Stimulated activated CD4-positive, alpha-beta T cell treated with anti-CD3 and anti-CD28 coated beads, TNF-alpha, amount 100 ng/mL, for 1 hour (primary cell): Measurements from ENCODE around the gene PRSS36.
A peak's percentile ranks its signal among the peaks of the same experiment; 100 is the strongest.
"Not testable (repeated sequence)": the region's sequence is repeated elsewhere in the genome, so short reads cannot be mapped to it uniquely, and the experiment has no call there.

Source experiments
- DNase-seq, 3 donors: peaks; one replicate each; pipeline ENCODE4 v3.0.0-alpha.2; 2020; ENCODE audit warnings: low read depth in 3 of 3, low spot score in 1 of 3

PRSS36 gene

GRCh38 chr16:31184888-31185287 is 35.0 kb upstream of the PRSS36 start:
- no peak for DNase-seq

- DNase-seq: no peak
These were observed 33.9 kb upstream of the PRSS36 start for GRCh38 chr16:31183432-31184428.

- no peak for DNase-seq
These were observed 32.5 kb upstream of the PRSS36 start for GRCh38 chr16:31182391-31182790.

GRCh38 chr16:31181102-31181830 is 31.4 kb upstream of the PRSS36 start:
- DNase-seq: no peak

GRCh38 chr16:31179747-31180459 is 30.0 kb upstream of the PRSS36 start, which contains the start of gene FUS:
TSS of gene FUS (plus strand) at chr16:31180139. CDS start at chr16:31180215, 76 bp downstream.
- DNase-seq: peak; percentile 82 to 91 (median 90)

- no peak for DNase-seq
These were observed 29.4 kb upstream of the PRSS36 start for GRCh38 chr16:31179219-31179746.

GRCh38 chr16:31177136-31177535 is 27.3 kb upstream of the PRSS36 start:
- DNase-seq: no peak

- DNase-seq: not testable (repeated sequence)
These were observed 20.2 kb upstream of the PRSS36 start for GRCh38 chr16:31170048-31170447.

GRCh38 chr16:31168848-31169247 is 19.0 kb upstream of the PRSS36 start:
- DNase-seq: no peak

GRCh38 chr16:31167315-31167714 is 17.4 kb upstream of the PRSS36 start:
- DNase-seq: no peak

GRCh38 chr16:31157136-31157535 is 7.3 kb upstream of the PRSS36 start:
- DNase-seq: no peak

- DNase-seq: not testable (repeated sequence)
These were observed 1.1 kb upstream of the PRSS36 start for GRCh38 chr16:31150976-31151375.

GRCh38 chr16:31149332-31149731 is 534 bp downstream of the PRSS36 start:
- DNase-seq: no peak

- no peak for DNase-seq
These were observed 970 bp downstream of the PRSS36 start for GRCh38 chr16:31148896-31149295.

- no peak for DNase-seq
These were observed 1.6 kb downstream of the PRSS36 start for GRCh38 chr16:31148281-31148728.

GRCh38 chr16:31147574-31147973 is 2.3 kb downstream of the PRSS36 start:
- DNase-seq: no peak

- DNase-seq: no peak
These were observed 4.4 kb downstream of the PRSS36 start for GRCh38 chr16:31145398-31145990.

- not testable (repeated sequence) for DNase-seq
These were observed 5.4 kb downstream of the PRSS36 start for GRCh38 chr16:31144418-31144817.

- no peak for DNase-seq
These were observed 6.1 kb downstream of the PRSS36 start for GRCh38 chr16:31143694-31144148.

GRCh38 chr16:31143011-31143693 is 6.7 kb downstream of the PRSS36 start:
- no peak for DNase-seq
